Germinal center (tissue), 1 donor: ENCODE results near the gene ACTG1.

Source experiments
- DNase-seq: peaks from one replicate; pipeline ENCODE4 v3.0.0; 2012; ENCODE audit warnings: mixed read lengths, low spot score

Gene ACTG1

GRCh38 chr17:81481073-81481799 is 31.4 kb downstream of the ACTG1 start:
- DNase-seq = peak; percentile 85

- no peak for DNase-seq
Observed at GRCh38 chr17:81480140-81481072, 32.2 kb downstream of the ACTG1 start.

DNA sequence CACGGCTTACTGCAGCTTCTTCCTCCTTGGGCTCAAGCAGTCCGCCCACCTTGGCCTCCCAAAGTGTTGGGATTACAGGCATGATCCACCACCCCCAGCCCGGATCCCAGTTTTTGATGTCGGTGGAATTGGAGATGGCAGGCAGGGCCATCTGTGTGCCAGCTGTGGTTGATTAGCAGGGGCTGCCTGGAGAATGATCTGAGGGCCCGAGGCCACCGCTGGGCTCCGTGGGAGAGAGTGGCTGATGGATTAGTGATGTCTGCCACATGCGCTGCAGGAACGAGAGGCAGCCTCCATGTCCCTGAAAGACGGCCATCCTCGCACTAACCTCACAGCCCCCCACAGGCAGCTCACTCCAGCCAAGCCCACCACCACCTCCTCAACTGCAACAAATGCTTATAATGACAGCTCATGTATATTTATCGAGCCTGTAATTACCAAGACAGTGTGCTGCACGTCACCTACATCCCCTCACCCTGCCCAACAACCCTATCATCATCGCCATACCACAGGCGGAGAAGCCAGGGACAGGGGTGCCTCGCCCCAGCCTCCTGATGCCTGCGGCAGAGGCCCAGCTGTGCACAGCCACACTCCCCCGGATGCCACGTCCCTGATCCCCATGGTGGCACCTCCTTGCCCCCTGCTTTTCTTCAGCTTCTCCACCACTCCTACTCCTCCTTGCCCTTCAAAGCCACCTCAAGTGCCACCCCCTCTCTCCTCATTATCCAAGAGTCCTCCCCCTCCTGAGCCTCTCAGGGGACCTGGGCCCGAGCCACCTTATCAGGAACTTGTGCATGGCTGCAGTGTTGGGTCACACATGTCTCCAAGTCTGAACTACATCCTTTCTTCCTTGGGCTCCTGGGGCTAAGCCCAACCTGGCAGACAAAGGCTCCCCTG is 33.2 kb downstream of the ACTG1 start:
- DNase-seq = no peak

DNA sequence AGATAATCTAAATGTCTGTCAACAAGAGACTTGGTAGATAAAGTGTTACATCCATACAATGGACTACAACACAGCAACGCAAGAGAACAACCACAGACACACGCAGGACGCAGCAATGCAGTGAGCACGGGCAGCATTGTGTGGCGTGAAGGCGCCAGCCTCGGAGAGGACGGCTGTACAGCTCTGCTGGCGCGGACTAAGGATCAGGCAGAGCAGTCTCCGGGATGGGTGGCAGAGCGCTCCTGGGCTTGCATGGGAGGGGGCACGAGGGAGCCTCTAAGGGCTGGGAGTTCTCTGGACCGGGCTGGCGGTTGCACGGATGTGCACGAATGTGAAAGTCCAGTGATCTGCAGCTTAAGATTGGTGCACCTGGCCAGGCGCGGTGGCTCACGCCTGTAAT is 34.5 kb downstream of the ACTG1 start:
- no peak for DNase-seq

GRCh38 chr17:81477173-81477572 is 35.4 kb downstream of the ACTG1 start:
- DNase-seq = no peak

GRCh38 chr17:81476635-81477034 is 36.0 kb downstream of the ACTG1 start:
- no peak for DNase-seq

- no peak for DNase-seq
Observed at GRCh38 chr17:81476097-81476496, 36.5 kb downstream of the ACTG1 start.

DNA sequence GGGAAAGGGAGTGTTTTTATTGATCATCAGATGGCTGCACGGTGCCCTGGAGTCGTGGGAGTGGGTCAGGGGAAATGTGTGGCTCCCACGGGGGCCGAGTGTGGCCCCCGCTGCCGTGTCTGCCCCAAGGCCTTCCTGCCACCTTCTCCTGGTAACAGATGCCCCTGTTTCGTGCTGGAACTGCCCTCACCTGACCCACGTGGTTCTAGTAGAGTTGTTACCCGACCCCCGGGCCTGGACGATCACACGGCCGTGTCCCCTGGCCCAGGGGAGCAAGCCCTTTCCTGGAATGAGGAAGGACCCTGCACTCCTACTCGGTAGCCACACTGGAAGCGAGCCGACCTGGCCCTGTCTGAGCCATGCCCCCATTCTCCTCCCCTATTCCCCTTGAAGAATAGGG is 37.6 kb downstream of the ACTG1 start:
- DNase-seq = no peak

- no peak for DNase-seq
Observed at GRCh38 chr17:81473019-81473418, 39.6 kb downstream of the ACTG1 start.

GRCh38 chr17:81471818-81472456 is 40.7 kb downstream of the ACTG1 start:
- DNase-seq = no peak

GRCh38 chr17:81470944-81471817 is 41.4 kb downstream of the ACTG1 start:
- no peak for DNase-seq

DNA sequence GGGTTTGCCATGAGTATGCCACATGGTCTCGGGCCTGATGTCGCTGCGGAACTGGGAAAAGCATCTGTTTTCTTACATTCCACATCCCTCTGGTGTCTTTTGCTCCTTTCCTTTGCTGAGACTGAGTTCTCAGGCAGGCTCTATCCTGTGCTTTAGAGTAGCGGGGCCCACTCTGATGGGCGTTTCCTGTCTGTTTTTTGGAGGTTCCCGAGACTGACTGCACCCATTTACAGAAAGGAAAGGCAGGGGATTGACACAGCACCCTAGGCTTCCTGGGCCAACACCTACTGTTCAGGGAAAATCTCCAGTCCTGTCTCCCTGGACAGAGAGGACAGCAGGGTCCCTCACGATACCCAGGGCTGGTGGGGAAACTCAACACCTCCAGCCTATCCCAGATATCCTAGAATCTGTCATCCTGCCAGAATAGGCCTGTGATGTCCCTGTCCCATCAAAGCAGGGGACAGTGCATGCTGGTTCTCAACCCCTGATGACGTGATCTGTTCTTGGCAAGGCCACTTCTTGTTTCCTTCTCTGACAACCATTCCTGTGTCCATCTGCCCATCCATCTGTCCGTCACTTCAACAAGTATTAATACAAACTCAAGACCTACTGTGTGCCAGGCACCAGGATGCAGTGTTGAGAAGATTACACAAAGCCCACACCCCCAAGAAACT is 42.2 kb downstream of the ACTG1 start:
- DNase-seq = no peak

DNA sequence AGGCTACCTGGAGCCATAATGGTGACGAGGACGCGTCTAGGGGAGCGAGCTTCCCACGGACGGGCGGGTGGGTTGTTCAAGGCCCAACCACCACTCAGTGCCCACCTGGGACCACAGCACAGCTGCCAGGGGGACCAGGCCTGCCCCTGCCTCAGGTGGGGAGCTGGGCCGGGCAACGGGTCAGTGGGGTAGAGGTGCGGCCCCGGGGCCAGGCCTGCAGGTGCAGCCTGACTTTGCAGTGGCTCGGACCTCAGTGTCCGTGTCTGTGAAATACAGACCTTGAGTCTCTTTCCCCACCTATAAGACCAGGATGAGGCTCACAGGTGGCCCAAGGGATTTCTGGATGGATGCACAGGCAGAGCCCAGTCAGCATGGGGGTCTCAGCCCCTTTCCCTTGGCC is 43.3 kb downstream of the ACTG1 start:
- DNase-seq = no peak

GRCh38 chr17:81468770-81469121 is 43.9 kb downstream of the ACTG1 start:
- DNase-seq = no peak

GRCh38 chr17:81468111-81468769 is 44.4 kb downstream of the ACTG1 start:
- no peak for DNase-seq

DNA sequence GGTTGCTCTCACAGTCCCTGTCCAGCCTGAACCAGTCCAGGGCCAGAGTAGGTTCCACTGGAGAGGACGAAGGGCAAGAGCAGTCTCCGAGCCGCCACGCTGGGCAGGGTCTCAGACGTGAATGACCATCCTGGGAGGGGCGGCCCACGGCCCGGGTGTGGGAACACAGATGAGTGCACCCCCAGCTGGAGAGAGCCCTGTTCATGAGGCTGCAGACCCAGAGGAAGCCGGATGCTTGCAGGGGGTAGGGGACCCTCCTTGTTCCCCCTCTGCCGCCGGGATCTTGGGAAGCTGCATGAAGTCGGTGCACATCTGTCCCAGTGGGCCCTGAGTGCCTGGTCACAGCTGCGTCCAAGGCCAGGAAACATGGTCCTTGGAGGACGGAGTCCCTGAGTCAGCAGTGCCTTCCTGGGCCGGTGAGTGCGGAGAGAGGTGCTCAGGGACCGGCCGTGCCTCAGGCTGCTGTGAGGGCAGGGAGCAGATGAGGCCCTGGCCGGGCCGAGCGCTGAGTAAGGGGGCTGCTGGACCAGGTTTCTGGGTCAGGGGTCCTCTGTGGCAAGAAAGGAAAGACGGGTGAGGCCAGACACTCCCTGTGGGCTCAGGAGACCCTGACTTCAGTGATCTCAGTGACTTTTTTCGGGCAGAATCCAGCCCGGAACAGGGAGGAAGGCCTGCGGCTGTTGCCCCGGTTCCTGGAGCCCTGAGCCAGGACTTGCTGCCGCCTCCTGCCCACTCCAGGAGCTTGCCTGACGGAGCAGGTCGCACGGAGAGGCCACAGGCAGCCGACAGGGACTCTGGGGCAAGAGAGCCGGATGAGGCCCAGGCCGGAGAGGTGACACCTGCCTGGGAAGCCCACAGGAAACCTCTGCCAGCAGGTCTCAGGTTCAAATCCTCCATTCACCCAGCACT is 45.8 kb downstream of the ACTG1 start:
- no peak for DNase-seq

DNA sequence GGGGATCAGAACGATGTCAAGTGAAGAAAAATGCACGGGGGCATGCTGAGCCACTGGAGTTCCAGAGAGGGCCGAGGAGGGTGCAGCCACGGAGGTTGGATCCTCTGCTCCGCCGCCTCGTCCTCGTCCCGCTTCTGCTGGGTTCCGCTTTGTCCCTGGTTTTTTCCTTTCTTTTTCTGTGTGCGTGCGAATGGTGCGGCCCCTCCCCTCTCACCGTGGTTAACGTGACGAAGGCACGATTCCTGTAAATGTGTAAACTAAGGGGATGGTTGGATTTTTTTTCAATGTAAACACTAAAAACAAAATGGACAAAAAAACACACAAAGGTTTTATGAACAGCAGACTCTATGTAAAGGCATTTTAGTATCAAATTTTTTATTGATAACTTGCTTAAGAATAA is 46.7 kb downstream of the ACTG1 start:
- no peak for DNase-seq

DNA sequence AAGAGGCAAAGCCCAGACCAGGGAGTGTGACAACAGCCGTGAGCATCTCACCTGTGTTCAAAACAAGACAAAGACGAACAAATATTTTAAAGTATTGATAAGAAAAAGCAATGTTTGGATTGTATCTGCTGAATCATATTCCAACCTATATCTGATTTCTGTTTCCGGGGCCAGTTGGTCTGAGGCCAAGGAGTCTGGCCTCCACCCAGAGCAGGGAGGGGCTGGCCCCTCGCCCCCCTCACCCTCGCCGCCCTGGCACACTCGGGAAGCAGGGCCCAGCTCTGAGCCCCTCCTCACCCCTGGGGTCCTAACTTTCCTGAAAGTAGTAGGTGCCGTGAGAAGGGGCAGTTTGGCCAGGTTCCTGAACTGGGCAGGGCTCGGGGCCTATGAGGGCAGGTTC is 48.0 kb downstream of the ACTG1 start:
- DNase-seq = no peak

GRCh38 chr17:81463506-81463905 is 49.1 kb downstream of the ACTG1 start:
- DNase-seq = no peak
